HepG2 (cell line): ENCODE measurements around the gene ZMIZ1. TPM values are rescaled to one million over a fixed set of nuclear protein-coding genes. Genes with fewer than 3 reads are reported as not detected.
A peak's percentile ranks its signal among the peaks of the same experiment; 100 is the strongest.

Experiments
- ATAC-seq: fragments of 200-7000 bp; cut with Tn5 transposase; 3 replicates; pipeline ENCODE4 v1.9.1; 2020; ENCODE audit warnings: mild to moderate bottlenecking, moderate library complexity
- BruUV-seq: library from RNA; stranded (reverse); fragments of 400-500 nt; replicated peaks from 2 replicates; lab custom pipeline; 2021; lab: Mats Ljungman, UMichigan
- CTCF ChIA-PET: fragments of 300-600 bp; formaldehyde crosslinking; extraction: SDS; loops from one replicate; lab custom pipeline; 2021; ENCODE audit warnings: low total read pairs, inconsistent platforms, low intra/inter-chr PET ratio; lab: Yijun Ruan, JAX
- POLR2A ChIA-PET: fragments of 350-600 bp; sonication (Branson Sonifier 250); formaldehyde crosslinking; loops from one replicate; lab custom pipeline; 2020; ENCODE audit warnings: antibody characterized with exemption, inconsistent platforms; lab: Yijun Ruan, JAX
- DNase-seq: peaks from one replicate; pipeline ENCODE4 v3.0.0-alpha.2; 2015; ENCODE audit warnings: low spot score
- FAIRE-seq: peaks from 3 replicates; lab custom pipeline; 2011; peaks lifted over from hg19 to GRCh38; lab: Jason Lieb, UNC
- H2AFZ ChIP-seq: one replicate; pipeline ENCODE4 v1.6.1; 2011; ENCODE audit warnings: low read length, inconsistent platforms
- H3K27ac ChIP-seq: fragments of 300-600 bp; 3 replicates; pipeline ENCODE4 v1.8.0; 2011; ENCODE audit warnings: mixed run types, mild to moderate bottlenecking, mixed read lengths, low read length, inconsistent platforms; ENCODE audit not compliant: insufficient read depth; ENCODE audit errors: extremely low read length
- H3K27me3 ChIP-seq, 2 experiments: fragments of 200-600 bp in 1 of 2; 2 replicates in 1 of 2; 3 replicates in 1 of 2; pipeline versions ENCODE4 v1.6.0 to v1.8.0; 2011; ENCODE audit warnings: low read length in 2 of 2, mild to moderate bottlenecking in 2 of 2, moderate library complexity in 2 of 2, inconsistent platforms in 1 of 2; ENCODE audit not compliant: insufficient read depth in 2 of 2, control insufficient read depth in 1 of 2
- H3K36me3 ChIP-seq, 2 experiments: fragments of 200-600 bp in 1 of 2; replicated peaks in 1 of 2; 2 replicates in 1 of 2; 3 replicates in 1 of 2; pipeline versions ENCODE4 v1.5.1 to v1.8.0; 2011; ENCODE audit warnings: low read length in 2 of 2, inconsistent platforms in 1 of 2; ENCODE audit not compliant: insufficient read depth in 2 of 2, control insufficient read depth in 1 of 2
- H3K4me1 ChIP-seq: 2 replicates; pipeline ENCODE4 v1.5.1; 2012; ENCODE audit warnings: low read length, inconsistent platforms; ENCODE audit not compliant: insufficient read depth
- H3K4me2 ChIP-seq: 2 replicates; pipeline ENCODE4 v1.6.0; 2011; ENCODE audit warnings: low read depth, low read length, inconsistent platforms
- H3K4me3 ChIP-seq, 3 experiments: fragments of 200-600 bp in 1 of 3; sonication (generic), shearing (Covaris generic) in 1 of 3; replicated peaks in 1 of 3; 2 replicates each; pipeline ENCODE4 v1.5.1; 2011 to 2016; ENCODE audit warnings: low read length in 3 of 3, inconsistent platforms in 2 of 3, low read depth in 2 of 3, mild to moderate bottlenecking in 2 of 3, control low read depth in 1 of 3, mixed read lengths in 1 of 3; ENCODE audit not compliant: insufficient read depth in 1 of 3
- H3K79me2 ChIP-seq: one replicate; pipeline ENCODE4 v1.6.1; 2011; ENCODE audit warnings: low read length, inconsistent platforms; ENCODE audit not compliant: insufficient read depth
- H3K9ac ChIP-seq: 2 replicates; pipeline ENCODE4 v1.6.0; 2011; ENCODE audit warnings: mild to moderate bottlenecking, low read depth, low read length, inconsistent platforms; ENCODE audit not compliant: insufficient read depth
- H3K9me3 ChIP-seq: 2 replicates; pipeline ENCODE4 v1.5.1; 2012; ENCODE audit warnings: mild to moderate bottlenecking, low read length
- H4K20me1 ChIP-seq: 2 replicates; pipeline ENCODE4 v1.6.0; 2011; ENCODE audit warnings: inconsistent platforms, mild to moderate bottlenecking, low read length, moderate library complexity; ENCODE audit not compliant: insufficient read depth
- HDAC6 ChIP-seq: fragments of 200-600 bp; sonication (generic); IDR thresholded peaks from 2 replicates; pipeline ENCODE4 v1.7.0; 2017; ENCODE audit warnings: mild to moderate bottlenecking, antibody characterized with exemption, low read length, low read depth
- KAT2B ChIP-seq: fragments of 150-350 bp; IDR thresholded peaks from 2 replicates; pipeline ENCODE4 v1.6.1; 2014; ENCODE audit warnings: low read depth, low read length, borderline replicate concordance
- YEATS2 ChIP-seq: sonication (generic); formaldehyde crosslinking; IDR thresholded peaks from 2 replicates; pipeline ENCODE4 v1.4.0; 2020; ENCODE audit warnings: missing genetic modification reagents, borderline replicate concordance
- ZBTB44 ChIP-seq: sonication (generic); formaldehyde crosslinking; IDR thresholded peaks from 2 replicates; pipeline ENCODE4 v1.4.0; 2020; ENCODE audit warnings: missing genetic modification reagents
- ZC3H13 ChIP-seq: sonication (generic); formaldehyde crosslinking; IDR thresholded peaks from 2 replicates; pipeline ENCODE4 v1.8.1; 2023; ENCODE audit warnings: mild to moderate bottlenecking, missing genetic modification reagents, moderate library complexity
- ZNF629 ChIP-seq: sonication (generic); formaldehyde crosslinking; conservative IDR thresholded peaks from 2 replicates; pipeline ENCODE4 v1.5.0; 2020; ENCODE audit warnings: missing genetic modification reagents
- WGBS: methylation state at CpG from one replicate; pipeline ENCODE4 v1.1.6; 2017; ENCODE audit warnings: low lambda C conversion rate; 5-methylcytosine and 5-hydroxymethylcytosine counted together
- in situ Hi-C: cut with HindIII; loops from 2 replicates; pipeline ENCODE4 v1.10.0; 2017; ENCODE audit warnings: low pct_unique_long_range_greater_than_20kb; ENCODE audit not compliant: extremely low pct_ligation_motif_present
- intact Hi-C: fragments of 100-400 bp; cut with micrococcal nuclease; formaldehyde crosslinking; loops from one replicate; pipeline ENCODE4 v1.10.0; 2022; ENCODE audit not compliant: unreplicated experiment
- polyA plus RNA-seq, 8 experiments: library from polyadenylated mRNA; depleted of rRNA in 3 of 8; stranded (reverse) in 7 of 8; unstranded in 1 of 8; fragments of >200 nt; fragmentation: Illumina TruSeq in 4 of 8; extraction: Trizol in 4 of 8; gene quantifications; 2 replicates each; pipeline versions ENCODE4 v1.2.1 to v1.2.3, GENCODE V29; 2011 to 2016; ENCODE audit warnings: low read depth in 4 of 8, missing spikeins in 1 of 8, mixed read lengths in 1 of 8; ENCODE audit not compliant: insufficient read depth in 1 of 8
- total RNA-seq, 5 experiments: library from RNA; depleted of rRNA; stranded (reverse); fragments of >200 nt; fragmentation: Illumina TruSeq; extraction: Trizol; gene quantifications; 2 replicates each; pipeline ENCODE4 v1.2.3, GENCODE V29; 2016; ENCODE audit warnings: low read depth in 1 of 5
- TF ChIP-seq, protein P1 (sequence below): sonication (generic); formaldehyde crosslinking; IDR thresholded peaks from 2 replicates; pipeline ENCODE4 v1.5.0; 2020; ENCODE audit warnings: mild to moderate bottlenecking, missing genetic modification reagents, borderline replicate concordance

Gene ZMIZ1
- total and polyA plus RNA-seq, 2 of the 13 experiments (the other 11 are each of a cell fraction or from before 2014, with no cell fraction given) = 5.3 to 10.2 TPM

DNA sequence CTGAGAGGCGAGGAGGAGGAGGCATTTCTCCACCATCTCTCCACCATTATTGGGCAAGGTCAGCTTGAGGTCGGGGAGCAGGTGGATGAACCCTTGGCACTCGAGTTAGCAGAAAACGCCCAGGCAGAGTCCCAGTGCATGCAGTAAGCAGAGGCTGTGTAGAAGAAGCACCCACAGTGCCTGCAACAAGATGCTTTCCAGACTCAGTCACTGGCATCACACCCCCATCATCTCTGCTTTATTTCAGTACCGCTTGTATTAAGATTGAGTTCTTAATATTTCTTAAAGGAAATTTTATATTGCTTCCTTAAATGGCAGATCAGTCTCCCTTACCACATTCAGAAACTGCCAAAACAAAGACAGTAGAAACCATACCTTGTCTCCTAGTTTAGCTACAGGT lies 156.2 kb downstream of the ZMIZ1 start (continued):
- no peak for TF ChIP-seq KAT2B
- no peak for TF ChIP-seq YEATS2 (CRISPR knock-in tag)
- TF ChIP-seq ZBTB44 = no peak
- no peak for TF ChIP-seq HDAC6
- no peak for TF ChIP-seq ZC3H13 (CRISPR knock-in tag)

- no peaks in the 10 kb centered on the region for H3K79me2 ChIP-seq
- no peak overlapping the region for H3K4me2 ChIP-seq
- 71% methylated on average over 4 of the region's 4 CpGs for WGBS
- H3K4me1 ChIP-seq = peaks cover 7% of the 10 kb centered on the region; the same call in 1 of the 2 replicates
- DNase-seq = no peak
- ChIA-PET CTCF (no interaction called here), POLR2A (no interaction called here)
- TF ChIP-seq ZNF629 (CRISPR knock-in tag) = peak; percentile 70
- TF ChIP-seq, protein P1, sequence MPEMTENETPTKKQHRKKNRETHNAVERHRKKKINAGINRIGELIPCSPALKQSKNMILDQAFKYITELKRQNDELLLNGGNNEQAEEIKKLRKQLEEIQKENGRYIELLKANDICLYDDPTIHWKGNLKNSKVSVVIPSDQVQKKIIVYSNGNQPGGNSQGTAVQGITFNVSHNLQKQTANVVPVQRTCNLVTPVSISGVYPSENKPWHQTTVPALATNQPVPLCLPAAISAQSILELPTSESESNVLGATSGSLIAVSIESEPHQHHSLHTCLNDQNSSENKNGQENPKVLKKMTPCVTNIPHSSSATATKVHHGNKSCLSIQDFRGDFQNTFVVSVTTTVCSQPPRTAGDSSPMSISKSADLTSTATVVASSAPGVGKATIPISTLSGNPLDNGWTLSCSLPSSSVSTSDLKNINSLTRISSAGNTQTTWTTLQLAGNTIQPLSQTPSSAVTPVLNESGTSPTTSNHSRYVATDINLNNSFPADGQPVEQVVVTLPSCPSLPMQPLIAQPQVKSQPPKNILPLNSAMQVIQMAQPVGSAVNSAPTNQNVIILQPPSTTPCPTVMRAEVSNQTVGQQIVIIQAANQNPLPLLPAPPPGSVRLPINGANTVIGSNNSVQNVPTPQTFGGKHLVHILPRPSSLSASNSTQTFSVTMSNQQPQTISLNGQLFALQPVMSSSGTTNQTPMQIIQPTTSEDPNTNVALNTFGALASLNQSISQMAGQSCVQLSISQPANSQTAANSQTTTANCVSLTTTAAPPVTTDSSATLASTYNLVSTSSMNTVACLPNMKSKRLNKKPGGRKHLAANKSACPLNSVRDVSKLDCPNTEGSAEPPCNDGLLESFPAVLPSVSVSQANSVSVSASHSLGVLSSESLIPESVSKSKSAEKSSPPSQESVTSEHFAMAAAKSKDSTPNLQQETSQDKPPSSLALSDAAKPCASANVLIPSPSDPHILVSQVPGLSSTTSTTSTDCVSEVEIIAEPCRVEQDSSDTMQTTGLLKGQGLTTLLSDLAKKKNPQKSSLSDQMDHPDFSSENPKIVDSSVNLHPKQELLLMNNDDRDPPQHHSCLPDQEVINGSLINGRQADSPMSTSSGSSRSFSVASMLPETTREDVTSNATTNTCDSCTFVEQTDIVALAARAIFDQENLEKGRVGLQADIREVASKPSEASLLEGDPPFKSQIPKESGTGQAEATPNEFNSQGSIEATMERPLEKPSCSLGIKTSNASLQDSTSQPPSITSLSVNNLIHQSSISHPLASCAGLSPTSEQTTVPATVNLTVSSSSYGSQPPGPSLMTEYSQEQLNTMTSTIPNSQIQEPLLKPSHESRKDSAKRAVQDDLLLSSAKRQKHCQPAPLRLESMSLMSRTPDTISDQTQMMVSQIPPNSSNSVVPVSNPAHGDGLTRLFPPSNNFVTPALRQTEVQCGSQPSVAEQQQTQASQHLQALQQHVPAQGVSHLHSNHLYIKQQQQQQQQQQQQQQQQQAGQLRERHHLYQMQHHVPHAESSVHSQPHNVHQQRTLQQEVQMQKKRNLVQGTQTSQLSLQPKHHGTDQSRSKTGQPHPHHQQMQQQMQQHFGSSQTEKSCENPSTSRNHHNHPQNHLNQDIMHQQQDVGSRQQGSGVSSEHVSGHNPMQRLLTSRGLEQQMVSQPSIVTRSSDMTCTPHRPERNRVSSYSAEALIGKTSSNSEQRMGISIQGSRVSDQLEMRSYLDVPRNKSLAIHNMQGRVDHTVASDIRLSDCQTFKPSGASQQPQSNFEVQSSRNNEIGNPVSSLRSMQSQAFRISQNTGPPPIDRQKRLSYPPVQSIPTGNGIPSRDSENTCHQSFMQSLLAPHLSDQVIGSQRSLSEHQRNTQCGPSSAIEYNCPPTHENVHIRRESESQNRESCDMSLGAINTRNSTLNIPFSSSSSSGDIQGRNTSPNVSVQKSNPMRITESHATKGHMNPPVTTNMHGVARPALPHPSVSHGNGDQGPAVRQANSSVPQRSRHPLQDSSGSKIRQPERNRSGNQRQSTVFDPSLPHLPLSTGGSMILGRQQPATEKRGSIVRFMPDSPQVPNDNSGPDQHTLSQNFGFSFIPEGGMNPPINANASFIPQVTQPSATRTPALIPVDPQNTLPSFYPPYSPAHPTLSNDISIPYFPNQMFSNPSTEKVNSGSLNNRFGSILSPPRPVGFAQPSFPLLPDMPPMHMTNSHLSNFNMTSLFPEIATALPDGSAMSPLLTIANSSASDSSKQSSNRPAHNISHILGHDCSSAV = no peak
- no peak overlapping the region for H3K4me3 ChIP-seq
- intact Hi-C loops = no loop called here
- H3K9me3 ChIP-seq = no peaks in the 10 kb centered on the region
- H3K27me3 ChIP-seq = no peaks in the 10 kb centered on the region
- no peak overlapping the region for H2AFZ ChIP-seq
- H3K9ac ChIP-seq = no peak overlapping the region
- peaks cover 7% of the 10 kb centered on the region; the same call in 1 of the 2 replicates for H4K20me1 ChIP-seq
- peaks cover 49 to 93% of the 10 kb centered on the region in 2 experiments for H3K36me3 ChIP-seq
- FAIRE-seq = no peak
- no peak for ATAC-seq
- no peak overlapping the region for H3K27ac ChIP-seq
- in situ Hi-C loops = no loop called here
- BruUV-seq = no TSS peak
These were observed 157.9 kb downstream of the ZMIZ1 start for GRCh38 chr10:79226391-79227245.
